ENCODE results near the gene TSC22D2. TPM values are rescaled to one million over a fixed set of nuclear protein-coding genes. Genes with fewer than 3 reads are reported as not detected.

TSC22D2 gene
- total and polyA plus RNA-seq, 2 of the 4 experiments (the other 2 are of a cell fraction): 12.2 to 20.5 TPM

DNA sequence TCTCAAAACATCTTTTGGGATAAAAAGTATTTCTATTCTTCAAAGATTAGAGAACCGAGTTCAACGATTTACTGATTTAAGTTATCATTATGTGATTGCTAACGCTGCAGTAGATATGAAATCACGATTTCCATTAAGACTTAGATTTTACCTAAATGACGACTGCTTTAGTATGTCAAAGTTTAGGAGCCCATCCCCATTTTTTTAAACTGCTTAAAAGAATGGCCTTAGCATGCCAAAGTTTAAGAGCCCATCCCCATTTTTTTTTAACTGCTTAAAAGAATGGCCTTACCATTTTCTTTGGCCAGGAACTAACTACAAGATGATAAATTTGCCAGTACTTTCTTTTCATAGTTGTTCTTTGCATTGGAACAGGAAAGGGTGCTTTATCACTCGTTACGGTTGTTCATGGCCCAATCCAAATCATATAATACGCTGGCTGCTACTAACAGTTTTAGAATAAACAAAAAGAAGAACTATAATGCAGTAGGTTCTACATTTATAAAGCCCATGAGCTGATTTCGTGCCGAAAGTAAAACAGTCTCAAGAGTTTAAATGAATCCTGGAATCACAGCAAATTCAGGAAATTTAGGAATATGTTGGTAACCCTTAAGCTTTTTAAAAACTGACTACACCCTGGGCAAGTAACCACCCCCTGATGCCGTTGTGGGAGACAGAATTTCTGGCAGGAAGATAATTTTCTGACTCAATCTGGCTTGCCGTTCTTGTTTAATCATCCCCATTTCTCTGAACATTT, 869 bp upstream of the TSC22D2 start:
- H3K14ac ChIP-seq (replicated peaks; ENCODE audit: low read depth, low read length): peak overlapping the region; percentile 71
- dilution Hi-C loops (cut with HindIII; ENCODE audit: low sequenced_read_pairs, unreplicated experiment): no loop called here
- peak overlapping the region; percentile 85 for H3K27ac ChIP-seq (ENCODE audit: insufficient read depth, low read length)
- H4K20me1 ChIP-seq (ENCODE audit: insufficient read depth, low read length): peaks cover 33% of the 10 kb centered on the region
- peak overlapping the region; percentile 84 for H3K9ac ChIP-seq (ENCODE audit: low read depth, low read length)
- peak overlapping the region; percentile 74 for H4K5ac ChIP-seq (ENCODE audit: low read depth, low read length)
- H3K9me3 ChIP-seq (ENCODE audit: control insufficient read depth, insufficient read depth, low read length): no peaks in the 10 kb centered on the region
- ATAC-seq (ENCODE audit: low read depth): no peak
- peak overlapping the region; percentile 70 for H3K23ac ChIP-seq (ENCODE audit: low read depth, low read length)
- peak overlapping the region; percentile 55; the same call in 1 of the 2 replicates for H2BK20ac ChIP-seq (ENCODE audit: low read depth, low read length)
- no peaks in the 10 kb centered on the region for H3K4me1 ChIP-seq (ENCODE audit: control insufficient read depth, insufficient read depth, low read length)
- intact Hi-C loops (cut with micrococcal nuclease): no loop called here
- peaks cover 5 to 6% of the 10 kb centered on the region in 2 experiments; a peak in 3 of 4 replicates for H3K79me1 ChIP-seq (ENCODE audit: low read depth in 1 of 2, low read length in 2 of 2)
- H3K4ac ChIP-seq (ENCODE audit: low read depth, low read length): peak overlapping the region; percentile 84
- H3K4me2 ChIP-seq (ENCODE audit: low read depth, low read length): peak overlapping the region; percentile 97
- CTCF ChIA-PET: interaction anchor here (0.5 to 0.6 kb wide), 2 partner anchors 63 to 642 kb away, joined by 3 to 4 read pairs; no protein-coding TSS in a partner anchor
- H2AK9ac ChIP-seq (replicated peaks; ENCODE audit: low read depth, low read length, poor library complexity): no peak overlapping the region
- no peak overlapping the region for H2AK5ac ChIP-seq (ENCODE audit: low read depth, low read length)
- DNase-seq: peak; percentile 22
- no peaks in the 10 kb centered on the region for H3K27me3 ChIP-seq (ENCODE audit: control insufficient read depth, insufficient read depth, low read length)
- H2AFZ ChIP-seq (replicated peaks; ENCODE audit: low read length, poor library complexity): no peak overlapping the region
- BruUV-seq (replicated peaks): TSS peak; percentile 72
- in situ Hi-C loops (cut with MboI; ENCODE audit: low sequenced_read_pairs): loop anchor here (5.0 kb wide), 1 partner anchor 180 kb away; no protein-coding TSS in a partner anchor
- peak overlapping the region; percentile 36 for H2BK15ac ChIP-seq (ENCODE audit: low read depth, low read length)
- peaks cover 5% of the 10 kb centered on the region for H3K36me3 ChIP-seq (ENCODE audit: control insufficient read depth, insufficient read depth, low read length)
- H3K56ac ChIP-seq (ENCODE audit: extremely low read depth, insufficient read depth, low read length): peak overlapping the region; percentile 99
- peak overlapping the region; percentile 76 for H3K4me3 ChIP-seq (ENCODE audit: insufficient read depth, low read depth, low read length)
- H3K9me1 ChIP-seq (ENCODE audit: insufficient read depth, low read length): peaks cover 1% of the 10 kb centered on the region; the same call in 1 of the 2 replicates
- peak overlapping the region; percentile 98 for H2BK5ac ChIP-seq (ENCODE audit: low read depth, low read length, poor library complexity, severe bottlenecking)
- H4K91ac ChIP-seq (ENCODE audit: insufficient read depth, low read depth, low read length): peak overlapping the region; percentile 78
- H3K18ac ChIP-seq (ENCODE audit: low read depth, low read length): peak overlapping the region; percentile 91
- POLR2A ChIA-PET (ENCODE audit: unreplicated experiment): no interaction called here
- WGBS, 2 experiments (ENCODE audit: extremely low coverage in 2 of 2, insufficient read length in 1 of 2): 0% methylated on average over 1 of the region's 12 CpGs; no CpG with 5 or more reads in 1 of the 2 experiments
- peak overlapping the region; percentile 31 to 90 for H4K8ac ChIP-seq (ENCODE audit: low read depth in 2 of 2, low read length in 2 of 2)
- peak overlapping the region; percentile 84 for H2BK120ac ChIP-seq (ENCODE audit: low read depth, low read length)
- no peak for TF ChIP-seq MAFK (IDR thresholded peaks at IDR 0.05; ENCODE audit: low read depth, low read length)
- no peak for TF ChIP-seq MAZ (IDR thresholded peaks at IDR 0.05; ENCODE audit: borderline replicate concordance, low read depth, low read length)
- TF ChIP-seq BHLHE40 (IDR thresholded peaks at IDR 0.05; ENCODE audit: low read depth, low read length): no peak
- TF ChIP-seq, protein P1, sequence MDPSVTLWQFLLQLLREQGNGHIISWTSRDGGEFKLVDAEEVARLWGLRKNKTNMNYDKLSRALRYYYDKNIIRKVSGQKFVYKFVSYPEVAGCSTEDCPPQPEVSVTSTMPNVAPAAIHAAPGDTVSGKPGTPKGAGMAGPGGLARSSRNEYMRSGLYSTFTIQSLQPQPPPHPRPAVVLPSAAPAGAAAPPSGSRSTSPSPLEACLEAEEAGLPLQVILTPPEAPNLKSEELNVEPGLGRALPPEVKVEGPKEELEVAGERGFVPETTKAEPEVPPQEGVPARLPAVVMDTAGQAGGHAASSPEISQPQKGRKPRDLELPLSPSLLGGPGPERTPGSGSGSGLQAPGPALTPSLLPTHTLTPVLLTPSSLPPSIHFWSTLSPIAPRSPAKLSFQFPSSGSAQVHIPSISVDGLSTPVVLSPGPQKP (IDR thresholded peaks at IDR 0.05; ENCODE audit: borderline replicate concordance, low read depth, low read length): no peak
- no peak for TF ChIP-seq CHD1 (IDR thresholded peaks at IDR 0.05; ENCODE audit: low read depth, low read length)
- TF ChIP-seq MXI1 (IDR thresholded peaks at IDR 0.05; ENCODE audit: borderline replicate concordance, low read depth, low read length): no peak
- no peak for TF ChIP-seq POLR2A (IDR thresholded peaks at IDR 0.05; ENCODE audit: low read depth, low read length)
- no peak for TF ChIP-seq RFX5 (IDR thresholded peaks at IDR 0.05; ENCODE audit: low read depth, low read length)
- no peak for TF ChIP-seq USF2 (IDR thresholded peaks at IDR 0.05; ENCODE audit: low read depth, low read length)
- TF ChIP-seq NFE2L2 (IDR thresholded peaks at IDR 0.05; ENCODE audit: low read depth, low read length): no peak
- TF ChIP-seq, protein P2, sequence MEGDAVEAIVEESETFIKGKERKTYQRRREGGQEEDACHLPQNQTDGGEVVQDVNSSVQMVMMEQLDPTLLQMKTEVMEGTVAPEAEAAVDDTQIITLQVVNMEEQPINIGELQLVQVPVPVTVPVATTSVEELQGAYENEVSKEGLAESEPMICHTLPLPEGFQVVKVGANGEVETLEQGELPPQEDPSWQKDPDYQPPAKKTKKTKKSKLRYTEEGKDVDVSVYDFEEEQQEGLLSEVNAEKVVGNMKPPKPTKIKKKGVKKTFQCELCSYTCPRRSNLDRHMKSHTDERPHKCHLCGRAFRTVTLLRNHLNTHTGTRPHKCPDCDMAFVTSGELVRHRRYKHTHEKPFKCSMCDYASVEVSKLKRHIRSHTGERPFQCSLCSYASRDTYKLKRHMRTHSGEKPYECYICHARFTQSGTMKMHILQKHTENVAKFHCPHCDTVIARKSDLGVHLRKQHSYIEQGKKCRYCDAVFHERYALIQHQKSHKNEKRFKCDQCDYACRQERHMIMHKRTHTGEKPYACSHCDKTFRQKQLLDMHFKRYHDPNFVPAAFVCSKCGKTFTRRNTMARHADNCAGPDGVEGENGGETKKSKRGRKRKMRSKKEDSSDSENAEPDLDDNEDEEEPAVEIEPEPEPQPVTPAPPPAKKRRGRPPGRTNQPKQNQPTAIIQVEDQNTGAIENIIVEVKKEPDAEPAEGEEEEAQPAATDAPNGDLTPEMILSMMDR (conservative IDR thresholded peaks at IDR 0.05; ENCODE audit: low read depth, low read length): no peak
- no peak for TF ChIP-seq FOS (IDR thresholded peaks at IDR 0.05; ENCODE audit: low read depth, low read length)
- no peak for TF ChIP-seq CEBPB (IDR thresholded peaks at IDR 0.05; ENCODE audit: low read depth, low read length)
- no peak for TF ChIP-seq RCOR1 (IDR thresholded peaks at IDR 0.05; ENCODE audit: insufficient replicate concordance, low read length)
